Naive B cell (primary cell): ENCODE measurements around the gene PDE6A. TPM values are rescaled to one million over a fixed set of nuclear protein-coding genes. Genes with fewer than 3 reads are reported as not detected.

Experiments used
- polyA plus RNA-seq, 6 donors: library from polyadenylated mRNA; unstranded; fragments of 300-500 nt; fragmentation: Illumina TruSeq; gene quantifications; one replicate each; pipeline ENCODE4 v1.2.3, GENCODE V29; 2021; ENCODE audit warnings: low read depth in 6 of 6

The PDE6A gene
- polyA plus RNA-seq, 6 donors from 2014 or later, result not detected

Other genes starting within 250 kb of the PDE6A start
- 1 to 10 TPM in 5 of 6 donors, under 1 TPM in 1; 0.62 to 2.5 (median 1.6) TPM for gene PPARGC1B, start 214.5 kb downstream of the PDE6A start, polyA plus RNA-seq
- gene SLC26A2, start 16.0 kb upstream of the PDE6A start, polyA plus RNA-seq, result 1 to 10 TPM; 1.4 to 4.1 (median 2.6) TPM
- 1 to 10 TPM; 3.4 to 6.4 (median 4.0) TPM for gene TIGD6, start 55.9 kb upstream of the PDE6A start, polyA plus RNA-seq
- gene HMGXB3, start 55.9 kb upstream of the PDE6A start, polyA plus RNA-seq, result 10 to 100 TPM in 1 of 6 donors, 1 to 10 TPM in 5; 3.8 to 16.7 (median 9.0) TPM
- gene CSF1R, start 141.8 kb upstream of the PDE6A start, polyA plus RNA-seq, result 1 to 10 TPM in 2 of 6 donors, under 1 TPM in 4; 0.20 to 1.5 (median 0.96) TPM
- 1 to 10 TPM in 3 of 6 donors, under 1 TPM in 2, not detected in 1; 0.09 to 1.8 (median 1.1) TPM for gene PDGFRB, start 211.1 kb upstream of the PDE6A start, polyA plus RNA-seq
- gene CDX1, start 222.0 kb upstream of the PDE6A start, polyA plus RNA-seq, result not detected
- not detected for gene SLC6A7, start 245.3 kb upstream of the PDE6A start, polyA plus RNA-seq